HFF-Myc (cell line): ENCODE data around the gene ZNF423.

Experiments used
- DNase-seq: peaks from one replicate; pipeline ENCODE4 v3.0.0-alpha.2; 2011; ENCODE audit warnings: low read depth; ENCODE audit errors: extremely low read depth
- H3K4me3 ChIP-seq: replicated peaks from 2 replicates; pipeline ENCODE4 v1.5.1; 2011; ENCODE audit warnings: low read depth, mild to moderate bottlenecking, control low read depth, low read length
- CTCF ChIP-seq: IDR thresholded peaks from 2 replicates; pipeline ENCODE4 v1.5.1; 2012; ENCODE audit warnings: mild to moderate bottlenecking, low read depth, low read length, control low read depth; ENCODE audit errors: missing control alignments

ZNF423 gene

GRCh38 chr16:49848530-49848929 lies 7.4 kb downstream of the ZNF423 start:
- no peak for DNase-seq
- no peak overlapping the region for H3K4me3 ChIP-seq
- no peak for TF ChIP-seq CTCF

DNA sequence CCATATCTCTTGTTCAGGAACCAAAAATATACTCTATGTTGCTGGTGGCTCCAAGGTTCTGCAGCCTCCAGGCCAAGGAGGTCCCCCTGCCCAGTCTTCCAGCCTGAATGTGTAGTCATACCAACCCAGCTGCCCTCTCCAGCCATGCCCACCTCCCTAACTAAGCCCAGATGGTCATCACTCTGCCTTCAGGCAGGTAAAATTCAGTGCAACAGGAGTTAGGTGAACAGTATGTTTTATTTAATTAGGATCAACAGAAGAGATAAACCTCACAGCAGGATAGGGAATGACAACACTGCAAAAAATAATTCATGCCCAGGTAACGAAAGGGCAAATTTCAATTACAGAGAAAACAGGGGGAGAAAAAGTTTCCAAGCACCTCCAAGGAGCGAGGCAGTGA lies 9.1 kb downstream of the ZNF423 start:
- no peak for TF ChIP-seq CTCF
- no peak overlapping the region for H3K4me3 ChIP-seq
- DNase-seq, result no peak

- no peak overlapping the region for H3K4me3 ChIP-seq
- TF ChIP-seq CTCF, result no peak
- DNase-seq, result no peak
Measured at GRCh38 chr16:49844359-49844758, 11.6 kb downstream of the ZNF423 start.

- no peak overlapping the region for H3K4me3 ChIP-seq
- DNase-seq, result no peak
- no peak for TF ChIP-seq CTCF
Measured at GRCh38 chr16:49843758-49844157, 12.2 kb downstream of the ZNF423 start.

DNA sequence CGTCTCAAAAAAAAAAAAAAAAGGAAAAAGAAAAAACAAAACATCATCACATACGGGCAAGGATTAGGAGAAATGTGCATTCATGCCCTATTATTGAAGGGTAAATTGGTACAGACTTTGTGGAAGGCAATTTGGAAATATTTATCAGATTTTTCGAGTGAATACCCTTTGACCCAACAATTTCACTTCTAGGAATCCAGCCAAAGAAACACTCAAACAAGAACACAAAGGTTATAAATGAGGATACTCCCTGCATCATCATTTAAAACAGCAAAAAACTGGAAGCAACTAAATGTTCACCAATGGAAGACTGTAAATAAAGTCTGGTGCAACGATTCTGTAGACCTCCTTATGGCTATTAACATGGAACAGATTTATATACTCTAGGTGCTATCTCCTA lies 12.9 kb downstream of the ZNF423 start:
- no peak overlapping the region for H3K4me3 ChIP-seq
- TF ChIP-seq CTCF, result no peak
- DNase-seq, result no peak

GRCh38 chr16:49839017-49839825 lies 16.7 kb downstream of the ZNF423 start:
- TF ChIP-seq CTCF, result no peak
- no peak overlapping the region for H3K4me3 ChIP-seq
- no peak for DNase-seq

- no peak for TF ChIP-seq CTCF
- H3K4me3 ChIP-seq, result no peak overlapping the region
- DNase-seq, result no peak
Measured at GRCh38 chr16:49838441-49839016, 17.4 kb downstream of the ZNF423 start.
